H1 (cell line): Measurements from ENCODE around the gene GPR161. TPM values are rescaled to one million over a fixed set of nuclear protein-coding genes. Genes with fewer than 3 reads are reported as not detected.

Experiments used
- BRCA1 ChIP-seq: IDR thresholded peaks from 2 replicates; pipeline ENCODE4 v1.6.1; 2012; ENCODE audit warnings: low read depth, low read length, improper control_type of control experiment
- SAP30 ChIP-seq: fragments of 300-600 bp; sonication (generic); IDR thresholded peaks from 2 replicates; pipeline ENCODE4 v1.7.1; 2012; ENCODE audit warnings: low read length, moderate library complexity, mild to moderate bottlenecking, inconsistent platforms; ENCODE audit not compliant: insufficient read depth, insufficient replicate concordance
- SIRT6 ChIP-seq: IDR thresholded peaks from one replicate; pipeline ENCODE4 v1.7.1; 2012; ENCODE audit warnings: low read length, inconsistent platforms
- SP2 ChIP-seq: IDR thresholded peaks from 2 replicates; pipeline ENCODE4 v1.6.1; 2012; ENCODE audit warnings: mild to moderate bottlenecking, low read length, inconsistent platforms
- TAF1 ChIP-seq: IDR thresholded peaks from 2 replicates; pipeline ENCODE4 v1.6.1; 2011; ENCODE audit warnings: mild to moderate bottlenecking, low read depth, low read length
- TEAD4 ChIP-seq: IDR thresholded peaks from 2 replicates; pipeline ENCODE4 v1.6.1; 2012; ENCODE audit warnings: low read depth, low read length, inconsistent platforms, mixed read lengths
- polyA plus RNA-seq, 7 experiments: library from polyadenylated mRNA; depleted of rRNA in 3 of 7; stranded (reverse) in 5 of 7; unstranded in 2 of 7; fragments of >200 nt in 5 of 7; fragments of 200-250 nt in 2 of 7; gene quantifications; 1 replicate in 5 of 7; 2 replicates in 1 of 7; 4 replicates in 1 of 7; pipeline versions ENCODE4 v1.2.1 to v1.2.3, GENCODE V29; 2011 to 2013; ENCODE audit warnings: missing spikeins in 2 of 7, mixed read lengths in 2 of 7
- total RNA-seq: library from RNA; stranded (reverse); fragmentation: NEBNext Ultra II Directional; extraction: Animal tissue kit (Norgen Biotek cat#: 25700); gene quantifications from 2 replicates; pipeline ENCODE4 v1.2.1, GENCODE V29; 2021

GPR161 gene
- total and polyA plus RNA-seq, 2 of the 8 experiments (the other 6 are each of a cell fraction or from before 2014, with no cell fraction given) = 13.7 to 16.8 TPM

DNA sequence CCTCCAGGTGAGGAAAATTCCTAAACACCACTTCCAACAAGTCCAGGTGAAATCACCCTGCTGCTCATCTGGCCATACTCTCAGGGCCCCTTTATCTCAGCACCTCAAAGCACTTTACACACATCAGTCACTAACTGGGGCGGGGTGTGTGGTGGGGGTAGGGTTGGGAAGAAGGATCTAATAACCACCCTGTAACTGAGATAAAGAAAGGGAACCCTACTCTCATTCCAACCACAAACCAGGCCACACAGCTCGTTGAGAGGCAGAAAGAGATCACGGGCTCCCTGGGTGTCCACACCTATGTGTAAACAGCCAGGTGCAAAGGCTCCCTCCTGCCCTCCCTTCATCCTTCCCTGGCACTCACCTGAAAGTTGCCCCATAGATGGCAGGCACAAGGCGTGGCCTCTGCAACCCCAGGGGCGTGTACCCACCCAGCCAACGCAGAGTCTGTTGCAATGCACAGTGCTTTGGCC, 20.4 kb downstream of the GPR161 start (continued):
- TF ChIP-seq TAF1 (no peak), SIRT6 (no peak), SP2 (no peak), SAP30 (no peak), BRCA1 (no peak), TEAD4 (no peak)
